Astrocyte (in vitro differentiated cells and primary cell): ENCODE results near the gene MTERF4. TPM values are rescaled to one million over a fixed set of nuclear protein-coding genes. Genes with fewer than 3 reads are reported as not detected.

Experiments
- DNase-seq: peaks from one replicate; pipeline ENCODE4 v3.0.0-alpha.2; 2010; ENCODE audit warnings: low read depth
- FAIRE-seq: peaks from 2 replicates; lab custom pipeline; 2011; peaks lifted over from hg19 to GRCh38; lab: Jason Lieb, UNC
- H2AFZ ChIP-seq: 2 replicates; pipeline ENCODE4 v1.6.0; 2012; ENCODE audit warnings: low read depth, low read length, inconsistent platforms
- H3K27ac ChIP-seq: 2 replicates; pipeline ENCODE4 v1.5.1; 2011; ENCODE audit warnings: low read depth, low read length, inconsistent platforms
- H3K27me3 ChIP-seq: 2 replicates; pipeline ENCODE4 v1.6.0; 2011; ENCODE audit warnings: low read length, inconsistent platforms; ENCODE audit not compliant: insufficient read depth
- H3K36me3 ChIP-seq: 2 replicates; pipeline ENCODE4 v1.5.1; 2011; ENCODE audit warnings: low read length, inconsistent platforms; ENCODE audit not compliant: insufficient read depth
- H3K4me1 ChIP-seq: 2 replicates; pipeline ENCODE4 v1.5.1; 2011; ENCODE audit warnings: low read length, inconsistent platforms; ENCODE audit not compliant: insufficient read depth
- H3K4me2 ChIP-seq: 2 replicates; pipeline ENCODE4 v1.6.0; 2012; ENCODE audit warnings: low read length, inconsistent platforms
- H3K4me3 ChIP-seq: 2 replicates; pipeline ENCODE4 v1.5.1; 2011; ENCODE audit warnings: low read depth, mild to moderate bottlenecking, low read length, inconsistent platforms; ENCODE audit not compliant: insufficient read depth
- H3K79me2 ChIP-seq: 2 replicates; pipeline ENCODE4 v1.6.0; 2012; ENCODE audit warnings: mild to moderate bottlenecking, low read length, inconsistent platforms; ENCODE audit not compliant: insufficient read depth
- H3K9ac ChIP-seq: 2 replicates; pipeline ENCODE4 v1.6.0; 2012; ENCODE audit warnings: mild to moderate bottlenecking, low read length, inconsistent platforms
- H3K9me3 ChIP-seq: 2 replicates; pipeline ENCODE4 v1.5.1; 2012; ENCODE audit warnings: low read depth, mild to moderate bottlenecking, low read length, inconsistent platforms; ENCODE audit not compliant: insufficient read depth
- H4K20me1 ChIP-seq: 2 replicates; pipeline ENCODE4 v1.6.0; 2012; ENCODE audit warnings: low read length, inconsistent platforms; ENCODE audit not compliant: insufficient read depth
- H3K27ac Mint-ChIP-seq: one replicate; pipeline ENCODE4 v1.8.0; 2021; ENCODE audit warnings: mild to moderate bottlenecking, mixed read lengths; ENCODE audit not compliant: unreplicated experiment
- H3K27me3 Mint-ChIP-seq: one replicate; pipeline ENCODE4 v1.8.0; 2021; ENCODE audit warnings: low read depth, mixed read lengths; ENCODE audit not compliant: unreplicated experiment
- H3K36me3 Mint-ChIP-seq: one replicate; pipeline ENCODE4 v1.8.0; 2021; ENCODE audit warnings: low read depth, mixed read lengths; ENCODE audit not compliant: unreplicated experiment
- H3K4me1 Mint-ChIP-seq: one replicate; pipeline ENCODE4 v1.8.0; 2021; ENCODE audit warnings: low read depth, mixed read lengths; ENCODE audit not compliant: unreplicated experiment
- H3K4me3 Mint-ChIP-seq: one replicate; pipeline ENCODE4 v1.8.0; 2021; ENCODE audit warnings: mild to moderate bottlenecking, moderate library complexity, mixed read lengths; ENCODE audit not compliant: unreplicated experiment
- H3K9me3 Mint-ChIP-seq: one replicate; pipeline ENCODE4 v1.8.0; 2021; ENCODE audit warnings: mild to moderate bottlenecking, mixed read lengths; ENCODE audit not compliant: unreplicated experiment
- CTCF ChIP-seq: IDR thresholded peaks from 2 replicates; pipeline ENCODE4 v1.5.1; 2011; ENCODE audit warnings: low read depth, mild to moderate bottlenecking, inconsistent platforms, low read length, moderate library complexity; ENCODE audit not compliant: insufficient read depth
- EZH2 ChIP-seq: IDR thresholded peaks from 2 replicates; pipeline ENCODE4 v1.6.1; 2012; ENCODE audit warnings: mild to moderate bottlenecking, low read length, inconsistent platforms; ENCODE audit not compliant: insufficient read depth
- total RNA-seq: library from RNA; stranded (reverse); gene quantifications from 2 replicates; pipeline ENCODE4 v1.2.1, GENCODE V29; 2021

The MTERF4 gene
- total RNA-seq, 1 donor from 2014 or later, result 26.3 TPM

DNA sequence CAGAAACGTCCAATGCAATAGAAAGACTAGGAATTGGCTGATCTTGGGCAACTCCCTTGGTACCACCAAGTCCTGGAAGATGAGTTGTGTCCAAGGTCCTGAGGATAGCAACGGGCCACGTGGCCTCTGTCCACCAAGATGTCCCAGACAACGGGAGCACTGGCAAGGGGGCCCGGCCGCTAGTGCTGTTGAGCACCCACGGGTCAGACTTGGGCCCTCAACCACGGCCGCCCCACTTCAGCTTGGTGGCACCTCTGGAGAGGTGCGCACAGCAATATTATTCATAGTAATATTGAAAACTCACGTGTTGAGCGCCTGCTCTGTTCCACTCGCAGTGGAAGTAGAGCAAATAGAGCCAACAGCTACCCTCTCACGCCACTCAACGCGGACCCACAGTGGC, 28.2 kb upstream of the MTERF4 start:
- Histone ChIP-seq H3K9ac (no peak overlapping the region), H3K9me3 (no peaks in the 10 kb centered on the region), H4K20me1 (no peaks in the 10 kb centered on the region), H3K79me2 (no peaks in the 10 kb centered on the region), H3K36me3 (no peaks in the 10 kb centered on the region), H3K27me3 (no peaks in the 10 kb centered on the region), H3K4me3 (no peak overlapping the region), H2AFZ (no peak overlapping the region), H3K27ac (no peak overlapping the region), H3K4me1 (no peaks in the 10 kb centered on the region), H3K4me2 (no peak overlapping the region)
- no peaks in the 10 kb centered on the region for H3K4me1 Mint-ChIP-seq
- no peak overlapping the region for H3K27ac Mint-ChIP-seq
- no peak overlapping the region for H3K4me3 Mint-ChIP-seq
- DNase-seq, result no peak
- FAIRE-seq, result no peak
- H3K27me3 Mint-ChIP-seq, result peaks cover 17% of the 10 kb centered on the region
- TF ChIP-seq EZH2 (no peak), CTCF (no peak)
- no peaks in the 10 kb centered on the region for H3K9me3 Mint-ChIP-seq
- peaks cover 9% of the 10 kb centered on the region for H3K36me3 Mint-ChIP-seq

GRCh38 chr2:241129086-241129871, 27.2 kb upstream of the MTERF4 start:
- H3K4me2 ChIP-seq, result no peak overlapping the region
- no peak overlapping the region for H3K9ac ChIP-seq
- H3K4me3 Mint-ChIP-seq, result no peak overlapping the region
- peaks cover 9% of the 10 kb centered on the region for H3K36me3 Mint-ChIP-seq
- no peak overlapping the region for H2AFZ ChIP-seq
- H3K4me1 Mint-ChIP-seq, result no peaks in the 10 kb centered on the region
- H3K27me3 Mint-ChIP-seq, result peaks cover 17% of the 10 kb centered on the region
- H3K4me1 ChIP-seq, result no peaks in the 10 kb centered on the region
- no peaks in the 10 kb centered on the region for H3K27me3 ChIP-seq
- no peak overlapping the region for H3K27ac Mint-ChIP-seq
- no peak overlapping the region for H3K4me3 ChIP-seq
- no peaks in the 10 kb centered on the region for H3K36me3 ChIP-seq
- H3K27ac ChIP-seq, result no peak overlapping the region
- no peak for TF ChIP-seq CTCF
- TF ChIP-seq EZH2, result no peak
- no peaks in the 10 kb centered on the region for H3K79me2 ChIP-seq
- H4K20me1 ChIP-seq, result no peaks in the 10 kb centered on the region
- H3K9me3 Mint-ChIP-seq, result no peaks in the 10 kb centered on the region
- FAIRE-seq (no peak), DNase-seq (no peak)
- H3K9me3 ChIP-seq, result no peaks in the 10 kb centered on the region

- no peak for DNase-seq
- H3K36me3 ChIP-seq, result no peaks in the 10 kb centered on the region
- Mint-ChIP-seq H3K9me3 (no peaks in the 10 kb centered on the region), H3K4me3 (no peak overlapping the region), H3K27ac (no peak overlapping the region), H3K36me3 (peaks cover 9% of the 10 kb centered on the region), H3K27me3 (peaks cover 16% of the 10 kb centered on the region), H3K4me1 (no peaks in the 10 kb centered on the region)
- TF ChIP-seq EZH2, result no peak
- TF ChIP-seq CTCF, result no peak
- FAIRE-seq, result no peak
- H3K4me1 ChIP-seq, result no peaks in the 10 kb centered on the region
- H3K9me3 ChIP-seq, result no peaks in the 10 kb centered on the region
- H4K20me1 ChIP-seq, result no peaks in the 10 kb centered on the region
- no peak overlapping the region for H2AFZ ChIP-seq
- no peaks in the 10 kb centered on the region for H3K79me2 ChIP-seq
- H3K27me3 ChIP-seq, result no peaks in the 10 kb centered on the region
- H3K9ac ChIP-seq, result no peak overlapping the region
- H3K27ac ChIP-seq, result no peak overlapping the region
- no peak overlapping the region for H3K4me2 ChIP-seq
- no peak overlapping the region for H3K4me3 ChIP-seq
Observed at GRCh38 chr2:241128266-241128665, 26.2 kb upstream of the MTERF4 start.
